ENCODE results near the gene EBLN2.

EBLN2 gene

GRCh38 chr3:73081140-73081539 lies 19.7 kb downstream of the EBLN2 start:
- H3K4me3 ChIP-seq (ENCODE audit: low read depth, low read length): no peak overlapping the region
- TF ChIP-seq CTCF (IDR thresholded peaks at IDR 0.05; ENCODE audit: low read depth, low read length, missing control alignments): no peak
- no peak for DNase-seq (ENCODE audit: low read depth)
- in situ Hi-C loops (cut with HindIII; ENCODE audit: low sequenced_read_pairs): no loop called here

GRCh38 chr3:73084170-73084569 lies 22.7 kb downstream of the EBLN2 start:
- H3K4me3 ChIP-seq (ENCODE audit: low read depth, low read length): no peak overlapping the region
- no peak for TF ChIP-seq CTCF (IDR thresholded peaks at IDR 0.05; ENCODE audit: low read depth, low read length, missing control alignments)
- in situ Hi-C loops (cut with HindIII; ENCODE audit: low sequenced_read_pairs): no loop called here
- DNase-seq (ENCODE audit: low read depth): no peak

- DNase-seq (ENCODE audit: low read depth): peak; percentile 8
- in situ Hi-C loops (cut with HindIII; ENCODE audit: low sequenced_read_pairs): no loop called here
- H3K4me3 ChIP-seq (ENCODE audit: low read depth, low read length): no peak overlapping the region
- peak; percentile 61 for TF ChIP-seq CTCF (IDR thresholded peaks at IDR 0.05; ENCODE audit: low read depth, low read length, missing control alignments)
These were observed 24.6 kb downstream of the EBLN2 start for GRCh38 chr3:73086071-73086494.

GRCh38 chr3:73094129-73094528 lies 32.7 kb downstream of the EBLN2 start:
- no peak for DNase-seq (ENCODE audit: low read depth)
- TF ChIP-seq CTCF (IDR thresholded peaks at IDR 0.05; ENCODE audit: low read depth, low read length, missing control alignments): peak; percentile 7
- in situ Hi-C loops (cut with HindIII; ENCODE audit: low sequenced_read_pairs): loop anchor here (10.0 kb wide), 1 partner anchor 401 kb away; no protein-coding TSS in a partner anchor
- no peak overlapping the region for H3K4me3 ChIP-seq (ENCODE audit: low read depth, low read length)

GRCh38 chr3:73094951-73095350 lies 33.5 kb downstream of the EBLN2 start:
- in situ Hi-C loops (cut with HindIII; ENCODE audit: low sequenced_read_pairs): loop anchor here (10.0 kb wide), 1 partner anchor 400 kb away; no protein-coding TSS in a partner anchor
- no peak for TF ChIP-seq CTCF (IDR thresholded peaks at IDR 0.05; ENCODE audit: low read depth, low read length, missing control alignments)
- no peak overlapping the region for H3K4me3 ChIP-seq (ENCODE audit: low read depth, low read length)
- no peak for DNase-seq (ENCODE audit: low read depth)

- DNase-seq (ENCODE audit: low read depth): no peak
- in situ Hi-C loops (cut with HindIII; ENCODE audit: low sequenced_read_pairs): loop anchor here (10.0 kb wide), 1 partner anchor 399 kb away; no protein-coding TSS in a partner anchor
- no peak overlapping the region for H3K4me3 ChIP-seq (ENCODE audit: low read depth, low read length)
- TF ChIP-seq CTCF (IDR thresholded peaks at IDR 0.05; ENCODE audit: low read depth, low read length, missing control alignments): no peak
These were observed 34.7 kb downstream of the EBLN2 start for GRCh38 chr3:73096169-73096568.

All from astrocyte of the cerebellum (primary cell).